HG03460 (cell line): ENCODE results near the gene PLXNA2.

Experiments used
- ATAC-seq: cut with Tn5 transposase; IDR thresholded peaks from one replicate; pipeline ENCODE4 v1.9.1; 2021; ENCODE audit not compliant: unreplicated experiment

PLXNA2 gene

GRCh38 chr1:208126108-208126507, 118.1 kb downstream of the PLXNA2 start:
- no peak for ATAC-seq

DNA sequence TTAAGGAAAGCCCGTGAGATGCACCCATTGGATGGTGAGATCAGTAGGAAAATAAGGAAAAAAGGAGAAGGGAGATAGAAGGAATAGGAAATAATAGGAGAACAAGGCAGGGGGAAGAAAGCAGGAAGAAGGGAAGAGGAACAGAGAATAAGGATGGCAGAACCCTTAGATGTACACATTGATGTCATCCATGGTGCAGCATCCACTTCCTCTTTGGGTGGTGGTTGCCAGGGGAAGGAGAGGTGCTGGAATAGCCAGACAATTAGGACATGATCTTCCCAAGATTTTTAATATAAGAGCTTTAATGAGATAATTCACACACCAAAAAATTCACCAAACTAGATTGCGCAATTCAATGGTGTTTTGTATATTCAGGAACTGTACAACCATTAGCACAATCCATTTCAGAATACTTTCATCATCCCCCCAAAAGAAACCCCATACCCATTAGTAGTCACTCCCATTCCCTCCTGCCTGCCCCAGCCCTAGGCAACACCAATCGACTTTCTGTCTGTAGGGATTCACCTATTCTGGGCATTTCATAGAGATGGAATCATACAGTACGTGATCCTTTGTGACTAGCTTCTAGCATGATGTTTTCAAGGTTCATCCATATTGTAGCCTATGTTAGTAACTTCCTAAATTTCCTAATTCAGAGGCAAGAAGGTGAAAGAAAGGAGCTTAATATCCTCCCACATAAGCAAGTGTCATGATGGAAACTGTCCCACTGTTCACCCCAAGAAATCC, 121.4 kb downstream of the PLXNA2 start:
- no peak for ATAC-seq

DNA sequence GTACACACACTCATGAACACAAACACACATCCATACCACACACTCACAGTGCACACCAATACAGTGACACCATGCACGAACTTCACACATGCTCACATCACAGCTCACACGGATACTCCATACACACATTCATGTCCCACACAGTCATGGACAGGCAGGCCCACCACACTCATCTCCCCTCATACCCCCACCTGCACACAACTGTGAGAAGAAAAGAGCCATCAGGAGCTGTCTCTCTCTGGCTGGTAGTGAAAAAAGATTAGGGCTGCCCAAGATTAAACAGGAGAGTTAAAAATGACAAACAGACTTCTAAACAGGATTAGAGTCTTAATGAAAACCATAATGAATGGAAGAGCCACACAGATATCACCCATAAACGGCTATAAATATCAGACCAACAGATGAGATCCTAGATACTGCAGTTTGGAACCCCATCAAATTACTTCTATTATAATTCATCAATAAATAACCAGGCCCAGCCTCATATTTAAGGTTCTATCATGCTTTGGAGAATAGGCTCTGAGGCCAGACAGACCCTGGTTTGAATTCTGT, 122.3 kb downstream of the PLXNA2 start:
- ATAC-seq: no peak

DNA sequence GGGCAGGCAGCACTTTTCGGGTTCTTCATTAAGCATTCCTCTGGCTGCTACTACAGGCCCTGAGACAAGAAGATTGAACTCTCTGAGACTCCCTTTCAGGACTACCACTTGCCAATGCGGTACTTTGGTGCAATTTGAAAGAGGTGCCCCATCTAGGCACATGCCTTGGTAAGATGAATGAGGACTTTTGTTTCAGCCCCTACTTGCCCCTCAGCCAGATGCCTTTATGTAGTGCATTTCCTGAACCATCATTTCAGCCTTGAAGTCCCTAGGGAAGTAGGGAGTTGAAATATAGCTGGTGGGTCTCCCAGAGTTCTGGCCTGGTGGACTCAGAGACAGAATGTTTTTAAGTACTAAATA, 123.8 kb downstream of the PLXNA2 start:
- no peak for ATAC-seq

- no peak for ATAC-seq
Measured at GRCh38 chr1:208118841-208119606, 125.2 kb downstream of the PLXNA2 start.

DNA sequence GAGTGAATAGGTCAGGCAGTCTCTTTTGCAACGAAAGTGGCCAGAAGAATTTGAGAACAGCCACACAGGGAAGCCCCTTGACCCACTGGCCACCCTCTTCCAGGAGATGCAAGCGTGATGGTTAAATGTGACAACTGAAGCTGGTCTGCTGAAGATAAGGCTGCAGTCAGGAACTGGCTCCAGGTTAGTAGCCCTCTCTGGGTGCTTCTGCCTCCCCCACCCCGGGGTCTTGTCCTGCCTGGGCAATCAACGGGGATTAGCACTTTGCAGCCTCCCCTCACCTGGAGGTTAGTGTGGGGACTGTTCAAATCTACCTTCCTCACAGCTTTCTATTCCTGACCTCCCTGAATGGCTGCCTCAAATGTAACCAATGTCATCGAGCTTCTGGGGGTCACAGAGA, 125.9 kb downstream of the PLXNA2 start:
- no peak for ATAC-seq

GRCh38 chr1:208117826-208118225, 126.4 kb downstream of the PLXNA2 start:
- no peak for ATAC-seq

GRCh38 chr1:208117409-208117808, 126.8 kb downstream of the PLXNA2 start:
- ATAC-seq: no peak

DNA sequence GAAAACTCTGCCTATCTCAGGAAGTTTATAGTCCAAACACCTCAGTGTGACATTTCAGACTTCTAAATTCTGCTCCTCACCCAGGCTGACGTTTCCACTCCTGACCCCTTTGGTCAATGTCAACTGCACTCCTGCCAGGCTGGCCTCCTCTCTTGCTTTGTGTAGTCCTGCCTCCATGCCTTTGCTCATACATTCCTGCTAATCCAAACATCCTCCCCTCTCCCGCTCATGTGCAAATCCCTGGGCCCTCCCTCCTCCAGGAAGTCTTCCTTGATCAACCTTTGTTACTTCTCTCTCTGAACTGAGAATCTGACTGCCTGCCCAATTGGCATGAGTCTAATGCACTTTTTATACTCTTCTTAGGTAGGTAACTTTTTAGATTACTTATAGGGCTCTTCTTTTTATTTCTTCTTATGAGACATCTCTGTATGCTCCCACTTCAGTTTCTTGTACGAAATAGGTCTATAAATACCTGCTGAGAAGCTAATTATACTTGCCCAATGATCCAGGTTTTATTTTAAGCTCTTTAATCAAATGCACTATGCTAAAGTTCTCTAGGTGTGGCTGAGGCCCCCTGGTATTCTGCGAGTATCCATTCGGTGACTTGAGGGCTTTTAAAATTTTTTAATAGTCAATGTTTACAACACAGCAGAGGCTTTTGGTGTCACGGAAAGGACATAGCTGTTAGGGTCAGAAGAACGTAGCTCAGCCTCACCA, 128.1 kb downstream of the PLXNA2 start:
- no peak for ATAC-seq

DNA sequence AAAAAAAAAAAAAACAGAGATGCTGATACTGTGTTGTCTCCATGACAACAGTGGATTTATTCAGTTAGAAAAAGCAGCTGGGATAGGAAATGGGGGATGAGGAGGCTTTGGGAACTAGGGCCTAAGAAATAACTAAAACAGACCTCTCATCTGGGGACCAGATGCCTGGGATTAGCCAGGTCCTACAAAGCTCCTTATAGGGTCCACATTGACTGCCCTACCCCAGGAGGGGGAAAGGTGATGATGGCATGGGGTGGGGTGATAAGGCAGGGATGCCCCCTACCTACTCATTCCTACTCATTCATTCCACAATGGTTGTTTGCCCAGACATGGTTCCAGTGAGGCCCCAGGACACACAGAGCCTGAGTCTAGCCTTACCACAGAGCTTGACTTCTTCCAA, 131.2 kb downstream of the PLXNA2 start:
- no peak for ATAC-seq

DNA sequence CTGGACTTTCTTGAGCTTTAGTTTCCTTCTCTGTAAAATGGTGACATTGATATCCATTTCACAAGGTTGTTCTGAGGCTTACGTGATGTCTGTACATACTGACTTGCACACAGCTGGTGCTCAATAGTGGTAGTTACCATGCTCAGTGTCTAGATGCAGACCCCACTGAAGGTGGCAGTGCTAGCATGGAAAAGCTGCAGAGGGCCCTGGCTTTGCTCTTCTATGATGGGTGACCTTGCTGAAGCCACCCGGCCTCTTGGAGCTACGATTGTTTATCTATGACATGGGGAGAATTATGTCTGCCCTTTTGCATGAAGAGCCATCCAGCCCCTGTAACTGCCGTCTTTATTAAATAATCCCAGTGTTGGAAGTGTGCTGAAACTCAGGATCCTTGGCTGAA, 131.8 kb downstream of the PLXNA2 start:
- no peak for ATAC-seq

GRCh38 chr1:208111646-208112190, 132.5 kb downstream of the PLXNA2 start:
- no peak for ATAC-seq

- no peak for ATAC-seq
Measured at GRCh38 chr1:208110296-208110695, 133.9 kb downstream of the PLXNA2 start.

GRCh38 chr1:208108646-208109330, 135.4 kb downstream of the PLXNA2 start:
- no peak for ATAC-seq

DNA sequence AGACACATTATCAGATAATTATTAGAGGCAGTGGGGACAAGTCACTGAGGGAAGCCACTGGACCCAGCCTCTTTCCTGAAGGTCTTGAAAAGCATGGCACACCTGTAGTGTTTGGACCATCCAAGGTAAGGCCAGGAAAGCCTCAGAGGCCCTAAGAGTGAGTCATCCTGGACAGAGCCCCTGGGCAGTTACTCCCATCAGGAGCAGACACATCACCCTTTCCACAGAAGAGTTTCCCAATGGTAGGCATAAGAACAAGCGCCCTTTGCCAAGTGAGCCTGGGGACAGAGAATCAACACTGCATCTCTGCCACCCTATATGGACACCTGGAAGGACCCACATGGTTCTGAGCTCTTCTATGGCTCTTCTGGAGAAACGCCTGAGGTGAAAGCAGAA, 136.0 kb downstream of the PLXNA2 start:
- no peak for ATAC-seq

GRCh38 chr1:208107425-208108212, 136.6 kb downstream of the PLXNA2 start:
- ATAC-seq: no peak

GRCh38 chr1:208106218-208106617, 138.0 kb downstream of the PLXNA2 start:
- no peak for ATAC-seq

DNA sequence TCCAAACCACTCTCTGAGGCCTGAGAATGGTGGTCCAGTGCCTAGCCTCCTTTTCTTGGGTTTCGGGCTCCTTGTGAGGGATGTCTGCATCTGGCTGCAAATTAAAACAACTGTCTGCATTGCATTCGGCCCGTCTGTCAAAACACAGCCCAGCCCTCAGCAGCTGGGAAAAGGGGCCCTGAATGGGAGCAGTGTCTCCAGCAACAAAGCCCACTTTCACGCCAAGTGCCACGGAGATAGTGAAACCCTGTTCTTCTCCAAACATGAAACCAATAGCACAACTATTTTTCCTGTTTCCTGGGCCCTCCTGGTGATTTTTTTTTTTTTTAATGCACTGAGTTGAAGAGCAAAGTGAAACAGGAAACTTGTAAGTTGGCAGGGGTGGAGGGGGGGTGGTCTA, 138.4 kb downstream of the PLXNA2 start:
- no peak for ATAC-seq

DNA sequence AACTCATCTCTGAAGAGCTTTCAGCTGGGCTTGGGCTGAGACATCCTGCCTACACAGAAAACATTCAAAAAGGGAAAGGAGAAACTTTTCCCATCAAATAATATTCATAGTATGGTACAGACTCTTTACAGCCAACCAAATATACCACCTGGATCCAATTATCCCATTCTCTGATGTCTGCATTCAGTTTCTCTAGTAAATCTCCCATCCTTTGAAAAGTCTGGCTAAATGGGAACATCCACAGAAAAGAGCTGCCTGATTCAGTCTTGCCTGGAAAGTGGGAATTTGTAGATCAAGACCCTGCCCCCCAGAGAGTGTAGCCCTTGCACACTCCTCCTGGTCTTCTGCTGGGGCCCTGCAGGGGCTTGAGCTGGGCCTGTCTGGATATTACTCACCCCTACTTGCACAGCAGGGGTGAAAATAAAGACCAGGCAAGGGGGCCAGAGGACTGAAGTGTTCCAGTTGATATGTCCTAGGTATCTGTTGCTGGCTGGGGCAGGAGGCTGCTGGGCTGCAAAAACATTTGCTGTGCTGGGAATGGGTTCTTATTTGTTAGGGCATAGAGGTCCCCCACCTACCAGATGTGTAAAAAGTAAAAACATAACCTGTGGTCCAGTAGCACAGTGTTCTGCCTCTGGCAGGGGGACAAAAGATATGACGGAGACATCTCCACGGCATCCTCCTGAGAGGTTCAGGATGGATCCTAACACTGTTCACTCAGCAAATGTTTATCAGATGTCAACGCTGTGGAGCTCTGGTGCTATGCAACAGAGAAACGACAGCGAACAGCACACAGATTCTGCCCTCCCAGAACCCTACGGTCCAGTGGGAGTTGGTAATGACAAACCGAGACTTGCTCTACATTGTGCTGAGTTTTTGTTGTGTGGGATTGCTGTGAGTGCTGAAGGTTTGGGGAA, 140.3 kb downstream of the PLXNA2 start:
- ATAC-seq: no peak
